ELR (cell line): ENCODE measurements around the gene TRIM7.

Source experiments
- DNase-seq: peaks from one replicate; pipeline ENCODE4 v3.0.0-alpha.2; 2015; ENCODE audit warnings: low read depth

The TRIM7 gene

DNA sequence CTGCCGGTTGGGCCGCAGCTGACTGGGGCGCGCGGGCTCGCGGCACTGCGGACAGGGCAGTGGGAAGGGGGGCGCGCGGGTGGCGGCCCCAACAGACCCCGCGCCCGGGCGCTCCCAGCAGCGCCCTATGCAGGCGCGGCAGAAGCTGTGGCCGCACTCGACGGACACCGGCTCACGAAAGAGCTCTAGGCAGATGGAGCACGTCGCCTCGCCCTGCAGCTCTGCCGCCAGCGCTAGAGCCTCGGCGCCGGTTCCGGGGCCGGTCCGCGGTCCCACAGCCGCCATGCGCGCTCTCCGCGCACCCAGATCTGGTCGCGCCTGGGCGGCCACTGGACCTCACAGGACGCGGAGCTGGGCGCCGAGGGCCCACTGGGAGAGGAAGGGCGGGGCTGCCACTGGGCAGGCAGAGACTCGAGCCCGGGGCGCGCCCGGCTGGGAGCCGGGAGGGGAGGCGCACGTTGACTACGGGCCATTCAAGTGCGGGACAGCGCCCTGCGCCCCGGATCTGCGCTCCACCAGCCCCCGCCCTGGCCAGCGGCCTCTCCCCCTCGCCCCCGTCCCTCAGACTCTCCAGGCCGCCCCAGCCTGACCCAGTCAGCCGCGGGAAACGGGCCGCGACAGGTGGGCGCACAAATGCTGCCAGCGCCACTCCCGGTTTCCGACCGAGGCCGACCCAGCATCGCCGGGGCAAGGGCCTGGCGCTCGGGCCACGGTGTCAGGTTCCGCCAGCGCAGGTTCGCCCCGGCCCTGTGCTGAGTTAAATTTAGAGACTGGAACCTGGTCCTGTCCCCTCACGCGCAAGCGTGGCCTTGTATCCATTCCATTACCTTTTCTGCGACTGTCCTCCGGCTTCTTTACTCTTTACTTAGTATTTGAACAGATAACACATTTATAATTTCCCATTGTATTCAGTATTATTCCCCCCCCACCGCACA lies at the start of gene TRIM7:
TRIM7 (minus strand) TSS at position 371 of the 935 bp plus-strand sequence; CDS start at position 285, 86 bp downstream.
- DNase-seq = peak; percentile 60

GRCh38 chr5:181248277-181248676 lies 43.3 kb upstream of the TRIM7 start:
- DNase-seq = no peak

- peak; percentile 92 for DNase-seq
Observed at GRCh38 chr5:181246276-181247049, 41.5 kb upstream of the TRIM7 start.

GRCh38 chr5:181245427-181246275 lies 40.7 kb upstream of the TRIM7 start:
- no peak for DNase-seq

- peak; percentile 91 for DNase-seq
Observed at GRCh38 chr5:181243564-181244343, 38.8 kb upstream of the TRIM7 start, which contains the start of gene RACK1. Gene RACK1, minus strand, starts transcription at chr5:181243906. Its CDS starts 106 bp downstream, at chr5:181243800.

DNA sequence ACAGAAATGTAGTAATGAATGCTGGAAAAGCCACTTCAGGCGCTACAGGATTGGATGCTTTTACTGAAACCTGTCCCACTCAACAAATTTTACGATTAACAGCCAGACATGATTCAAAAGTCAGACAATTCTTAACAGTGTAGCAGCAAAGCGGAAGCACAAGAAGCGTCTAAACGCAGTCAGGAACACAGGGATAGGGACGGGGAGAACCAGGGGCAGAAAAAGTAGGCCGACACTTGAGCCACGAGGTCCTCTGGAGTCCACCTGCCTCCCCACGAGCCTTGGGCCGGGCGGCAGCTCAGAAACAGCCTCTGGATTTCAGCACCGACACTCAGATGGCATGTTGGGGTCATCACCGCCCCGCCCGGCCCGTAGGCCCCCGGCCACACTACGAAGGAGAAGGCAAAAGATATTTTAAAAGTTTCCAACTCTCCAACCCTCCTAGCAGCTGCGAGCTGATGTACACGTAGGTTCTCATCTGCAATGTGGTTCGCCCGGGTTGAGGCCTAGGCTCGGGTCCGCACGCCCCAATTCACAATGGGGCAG lies 38.1 kb upstream of the TRIM7 start:
- DNase-seq = peak; percentile 27

GRCh38 chr5:181242031-181242451 lies 37.0 kb upstream of the TRIM7 start:
- peak; percentile 54 for DNase-seq

DNA sequence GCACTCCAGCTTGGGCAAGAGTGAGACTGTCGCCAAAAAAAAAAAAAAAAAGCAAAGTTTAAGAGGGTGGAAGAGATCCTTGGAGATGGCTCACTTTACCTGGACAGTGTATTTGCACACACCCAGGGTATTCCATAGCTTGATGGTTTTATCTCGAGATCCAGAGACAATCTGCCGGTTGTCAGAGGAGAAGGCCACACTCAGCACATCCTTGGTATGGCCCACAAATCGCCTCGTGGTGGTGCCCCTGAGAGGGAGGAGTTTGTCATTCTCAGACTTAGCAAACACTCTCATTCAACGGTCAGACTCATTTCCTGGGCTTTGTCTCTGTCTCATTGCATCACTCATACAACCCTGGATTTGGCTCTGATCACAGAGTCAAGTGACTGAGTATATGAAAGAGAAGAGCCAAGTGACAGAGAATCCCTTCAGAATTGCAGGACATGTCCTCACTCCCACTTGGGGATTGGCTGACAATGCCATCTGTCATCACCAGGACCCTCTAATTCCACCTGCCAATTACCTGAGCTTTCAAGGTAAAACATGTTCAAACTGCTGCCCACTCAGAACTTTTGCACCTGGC lies 36.5 kb upstream of the TRIM7 start:
- peak; percentile 94 for DNase-seq

GRCh38 chr5:181239062-181239663 lies 34.2 kb upstream of the TRIM7 start:
- no peak for DNase-seq

DNA sequence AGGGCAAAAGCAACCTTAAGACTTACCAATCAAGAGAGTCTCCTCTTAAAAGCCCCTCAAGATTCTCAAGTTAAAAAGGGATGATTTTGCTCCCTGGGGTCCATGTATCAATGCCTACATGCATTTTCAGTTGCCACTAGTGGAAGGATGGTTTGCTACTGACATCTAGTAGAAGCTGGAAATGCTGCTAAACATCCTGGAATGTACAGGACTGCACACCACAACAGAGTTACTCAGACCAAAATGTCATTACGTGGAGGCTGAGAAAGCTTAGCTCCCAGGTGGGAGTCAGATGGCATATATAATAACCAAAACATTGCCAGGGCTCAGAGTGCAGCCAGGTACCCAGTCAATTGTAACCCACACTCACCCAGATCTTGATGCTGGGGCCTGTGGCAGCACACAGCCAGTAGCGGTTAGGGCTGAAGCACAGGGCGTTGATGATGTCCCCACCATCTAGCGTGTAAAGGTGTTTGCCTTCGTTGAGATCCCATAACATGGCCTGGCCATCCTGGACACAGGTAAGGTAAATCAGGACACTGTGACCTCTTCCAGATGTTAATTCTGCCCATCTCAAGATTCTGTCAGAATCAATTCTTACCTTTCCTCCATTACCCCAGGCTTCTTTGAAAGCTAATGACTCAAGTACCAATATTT lies 32.9 kb upstream of the TRIM7 start:
- no peak for DNase-seq

DNA sequence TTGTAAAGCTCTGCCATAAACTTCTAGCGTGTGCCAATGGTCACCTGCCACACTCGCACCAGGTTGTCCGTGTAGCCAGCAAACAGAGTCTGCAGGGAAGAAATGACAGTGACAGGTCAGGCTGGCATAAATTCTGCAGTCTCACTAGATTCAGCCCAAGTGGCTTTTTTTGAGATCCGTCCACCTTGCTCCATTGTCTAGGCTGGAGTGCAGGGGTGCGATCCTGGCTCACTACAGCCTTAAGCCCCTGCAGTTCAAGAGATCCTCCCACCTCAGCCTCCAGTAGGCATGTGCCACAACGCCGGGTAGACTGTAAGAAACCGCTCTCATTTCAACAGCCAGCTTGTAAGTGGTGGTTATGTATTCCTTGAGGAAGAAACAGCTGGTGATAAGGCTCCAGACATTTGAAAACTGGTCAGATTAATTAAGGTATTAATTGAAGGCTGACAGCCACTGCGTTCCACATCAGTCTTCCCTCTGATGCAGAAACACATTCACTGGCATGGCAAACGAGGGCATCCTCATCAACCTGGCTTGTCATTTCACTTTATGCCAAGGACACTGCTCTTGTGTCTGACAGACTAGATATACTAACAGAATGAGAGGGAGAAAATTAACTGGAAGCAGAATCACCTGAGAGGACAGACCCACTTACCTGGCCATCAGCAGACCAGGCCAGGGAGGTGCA lies 32.1 kb upstream of the TRIM7 start:
- no peak for DNase-seq

- DNase-seq = no peak
Observed at GRCh38 chr5:181236471-181236870, 31.5 kb upstream of the TRIM7 start.

DNA sequence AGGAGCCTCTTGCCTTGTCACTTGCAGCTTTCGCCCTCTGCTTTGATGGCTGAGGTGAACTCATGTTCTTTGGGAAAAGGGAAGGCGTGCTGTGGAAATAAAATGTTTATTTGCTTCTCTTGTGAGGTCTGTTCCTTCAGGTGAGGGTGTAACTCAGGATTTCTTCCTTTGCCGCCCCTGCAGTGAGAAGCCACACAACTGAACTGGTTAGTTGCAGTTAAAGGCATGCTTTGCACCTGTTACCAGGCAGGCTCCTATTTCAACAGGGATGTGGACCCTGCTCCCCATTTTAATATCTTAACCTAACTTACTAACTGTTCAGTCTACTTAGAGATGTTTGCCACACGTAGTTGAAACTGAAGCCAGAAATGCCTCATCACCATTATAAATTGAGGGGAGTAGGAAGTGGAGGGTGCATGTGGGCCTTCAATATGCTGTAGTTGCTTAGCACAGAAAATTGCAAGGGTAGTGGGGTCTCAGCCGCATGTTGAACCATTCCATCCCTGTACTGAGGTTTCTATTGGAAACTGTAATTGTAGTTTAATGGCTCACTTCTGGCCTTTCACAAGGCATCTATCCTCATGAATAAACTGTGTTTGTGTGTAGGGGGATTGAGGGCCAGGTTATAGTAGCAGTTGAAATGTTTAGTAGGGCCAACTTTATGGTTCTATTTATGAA lies 30.8 kb upstream of the TRIM7 start:
- DNase-seq = peak; percentile 37

GRCh38 chr5:181235323-181235688 lies 30.3 kb upstream of the TRIM7 start:
- DNase-seq = no peak

DNA sequence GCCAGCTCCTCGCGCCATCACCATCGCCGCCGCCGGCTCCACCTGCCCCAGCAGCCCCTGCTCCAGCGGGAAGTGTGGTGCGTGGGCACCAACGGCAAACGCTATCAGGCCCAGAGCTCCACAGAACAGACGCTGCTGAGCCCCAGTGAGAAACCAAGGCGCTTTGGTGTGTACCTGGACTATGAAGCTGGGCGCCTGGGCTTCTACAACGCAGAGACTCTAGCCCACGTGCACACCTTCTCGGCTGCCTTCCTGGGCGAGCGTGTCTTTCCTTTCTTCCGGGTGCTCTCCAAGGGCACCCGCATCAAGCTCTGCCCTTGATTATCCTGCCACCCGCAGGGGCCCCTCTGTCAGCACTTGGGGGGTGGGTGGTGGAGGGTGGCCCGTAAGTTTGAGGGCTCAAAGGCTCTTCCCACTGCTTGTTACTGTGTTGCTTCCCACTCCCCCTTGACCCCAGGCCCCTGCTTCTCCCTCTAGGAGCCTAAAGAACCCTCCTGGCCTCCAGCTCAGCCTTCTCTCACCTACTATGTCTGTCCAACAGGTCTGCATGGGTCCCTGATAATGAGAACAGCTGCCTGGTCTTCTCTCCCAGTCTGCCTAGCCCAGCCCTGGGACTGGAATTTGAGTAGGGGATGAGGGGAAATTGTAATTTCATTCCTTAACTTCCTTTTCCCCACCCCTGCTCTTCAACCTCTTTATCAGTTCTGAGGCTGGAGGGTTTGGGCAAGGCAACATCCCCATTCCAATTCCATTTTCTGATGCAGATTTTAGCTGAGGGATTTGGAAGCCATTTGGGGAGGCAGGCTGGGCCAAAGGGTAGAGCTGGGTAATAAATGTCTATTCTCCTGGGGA lies 29.7 kb upstream of the TRIM7 start:
- peak; percentile 39 for DNase-seq

- peak; percentile 12 for DNase-seq
Observed at GRCh38 chr5:181233801-181234454, 28.9 kb upstream of the TRIM7 start.
